Measurements from ENCODE around the gene CEP83. TPM values are rescaled to one million over a fixed set of nuclear protein-coding genes. Genes with fewer than 3 reads are reported as not detected.
A peak's percentile ranks its signal among the peaks of the same experiment; 100 is the strongest.

CEP83 gene, protein sequence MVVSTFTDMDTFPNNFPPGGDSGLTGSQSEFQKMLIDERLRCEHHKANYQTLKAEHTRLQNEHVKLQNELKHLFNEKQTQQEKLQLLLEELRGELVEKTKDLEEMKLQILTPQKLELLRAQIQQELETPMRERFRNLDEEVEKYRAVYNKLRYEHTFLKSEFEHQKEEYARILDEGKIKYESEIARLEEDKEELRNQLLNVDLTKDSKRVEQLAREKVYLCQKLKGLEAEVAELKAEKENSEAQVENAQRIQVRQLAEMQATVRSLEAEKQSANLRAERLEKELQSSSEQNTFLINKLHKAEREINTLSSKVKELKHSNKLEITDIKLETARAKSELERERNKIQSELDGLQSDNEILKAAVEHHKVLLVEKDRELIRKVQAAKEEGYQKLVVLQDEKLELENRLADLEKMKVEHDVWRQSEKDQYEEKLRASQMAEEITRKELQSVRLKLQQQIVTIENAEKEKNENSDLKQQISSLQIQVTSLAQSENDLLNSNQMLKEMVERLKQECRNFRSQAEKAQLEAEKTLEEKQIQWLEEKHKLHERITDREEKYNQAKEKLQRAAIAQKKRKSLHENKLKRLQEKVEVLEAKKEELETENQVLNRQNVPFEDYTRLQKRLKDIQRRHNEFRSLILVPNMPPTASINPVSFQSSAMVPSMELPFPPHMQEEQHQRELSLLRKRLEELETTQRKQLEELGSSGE
- total RNA-seq, result 10 to 100 TPM; 16.5 to 17.1 TPM
- polyA plus RNA-seq, result 1 to 10 TPM; 3.9 to 5.6 TPM
- long read RNA-seq, donor 1, partial matches to known transcripts, result 6 of 10 reads
- long read RNA-seq, donor 1, other reads (novel, unspliced or antisense), result 4 of 10 reads
- long read RNA-seq, donor 2, partial matches to known transcripts, result 1 of 6 reads
- long read RNA-seq, donor 2, other reads (novel, unspliced or antisense), result 4 of 6 reads

GRCh38 chr12:94459728-94460615, at the start of gene CEP83:
Gene CEP83, minus strand, starts transcription at chr12:94459867. Its CDS starts 47,377 bp downstream, at chr12:94412490.
- Histone ChIP-seq H3K4me3 (ENCODE audit: low read length in 2 of 2) (peak within 1 kb of the TSS; percentile 72 to 95), H3K36me3 (ENCODE audit: control insufficient read depth in 1 of 2, insufficient read depth in 2 of 2, low read length in 1 of 2) (no peaks in the 10 kb centered on the region), H3K27me3 (ENCODE audit: control insufficient read depth in 1 of 2, insufficient read depth in 2 of 2, low read length in 1 of 2) (no peaks in the 10 kb centered on the region), H3K4me1 (ENCODE audit: control insufficient read depth in 1 of 2, insufficient read depth in 2 of 2, low read length in 2 of 2) (no peaks in the 10 kb centered on the region), H3K27ac (ENCODE audit: low read depth in 1 of 2, low read length in 2 of 2) (peak within 1 kb of the TSS in 1 of 2 donors; percentile 71), H3K9me3 (ENCODE audit: control insufficient read depth, low read length) (no peaks in the 10 kb centered on the region)
- intact Hi-C loops (cut with DNase I), result loop anchor here in 1 of 2 donors (10.0 kb wide), 1 partner anchor 195 kb away; no protein-coding TSS in a partner anchor
- peak; percentile 99 for ATAC-seq (ENCODE audit: low FRiP score)
- DNase-seq, result peak; percentile 99 to 100
- WGBS, 2 donors, result 0% methylated on average over 72 to 77 of the region's 77 CpGs

- H3K9me3 ChIP-seq (ENCODE audit: control insufficient read depth, low read length), result no peaks in the 10 kb centered on the region
- no peaks in the 10 kb centered on the region for H3K27me3 ChIP-seq (ENCODE audit: control insufficient read depth in 1 of 2, insufficient read depth in 2 of 2, low read length in 1 of 2)
- ATAC-seq (ENCODE audit: low FRiP score) (no peak), DNase-seq (no peak)
- no peaks in the 10 kb centered on the region for H3K36me3 ChIP-seq (ENCODE audit: control insufficient read depth in 1 of 2, insufficient read depth in 2 of 2, low read length in 1 of 2)
- H3K4me3 ChIP-seq (ENCODE audit: low read length in 2 of 2), result no peak overlapping the region
- intact Hi-C loops (cut with DNase I), result no loop called here
- WGBS, 2 donors, result 62 to 75% methylated on average over 3 of the region's 3 CpGs
- H3K27ac ChIP-seq (ENCODE audit: low read depth in 1 of 2, low read length in 2 of 2), result no peak overlapping the region
- H3K4me1 ChIP-seq (ENCODE audit: control insufficient read depth in 1 of 2, insufficient read depth in 2 of 2, low read length in 2 of 2), result no peaks in the 10 kb centered on the region
These were observed 49.6 kb upstream of the CEP83 start for GRCh38 chr12:94509317-94509716.

DNA sequence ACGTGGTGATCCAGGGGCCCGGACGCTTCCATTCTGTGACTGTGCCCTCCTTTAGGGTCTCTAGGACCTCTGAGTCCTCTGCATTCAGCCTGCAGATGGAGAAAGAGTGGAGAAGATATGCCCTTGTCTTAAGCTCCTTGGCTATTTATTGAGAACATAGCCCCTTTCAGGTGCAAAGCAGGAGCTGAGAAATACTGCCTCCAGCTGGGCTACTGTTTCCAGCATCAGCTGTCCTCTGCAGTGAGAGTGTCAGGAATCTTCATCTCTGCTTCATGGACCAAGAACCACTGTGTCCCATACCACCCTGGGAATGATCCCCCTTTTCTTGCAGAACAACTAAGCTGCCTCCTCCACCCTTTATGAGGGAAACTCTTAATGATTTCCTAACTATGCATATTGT, 47.8 kb upstream of the CEP83 start:
- DNase-seq, result no peak
- Histone ChIP-seq H3K36me3 (ENCODE audit: control insufficient read depth in 1 of 2, insufficient read depth in 2 of 2, low read length in 1 of 2) (no peaks in the 10 kb centered on the region), H3K9me3 (ENCODE audit: control insufficient read depth, low read length) (peaks cover 6% of the 10 kb centered on the region), H3K4me3 (ENCODE audit: low read length in 2 of 2) (no peak overlapping the region), H3K4me1 (ENCODE audit: control insufficient read depth in 1 of 2, insufficient read depth in 2 of 2, low read length in 2 of 2) (no peaks in the 10 kb centered on the region), H3K27ac (ENCODE audit: low read depth in 1 of 2, low read length in 2 of 2) (no peak overlapping the region), H3K27me3 (ENCODE audit: control insufficient read depth in 1 of 2, insufficient read depth in 2 of 2, low read length in 1 of 2) (no peaks in the 10 kb centered on the region)
- ATAC-seq (ENCODE audit: low FRiP score), result no peak
- intact Hi-C loops (cut with DNase I), result no loop called here
- WGBS, 2 donors, result 91 to 92% methylated on average over 3 of the region's 3 CpGs

DNA sequence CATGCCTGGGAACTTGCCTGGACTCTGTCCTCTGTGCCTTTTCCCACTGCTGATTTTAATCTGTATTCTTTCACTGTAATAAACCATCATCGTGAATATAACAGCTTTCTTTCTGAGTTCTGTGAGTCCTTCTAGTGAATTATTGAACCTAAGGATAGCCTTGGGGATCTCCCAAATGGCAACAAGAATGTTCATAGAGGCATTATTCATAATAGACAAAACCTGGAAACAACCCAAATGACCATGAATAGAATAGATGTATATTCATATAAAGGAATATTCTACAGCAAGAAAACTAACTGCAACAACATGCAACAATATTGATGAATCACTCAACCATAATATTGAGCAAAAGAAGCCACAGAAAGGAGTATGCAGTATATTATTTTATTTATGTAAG, 44.7 kb upstream of the CEP83 start:
- intact Hi-C loops (cut with DNase I), result no loop called here
- Histone ChIP-seq H3K4me1 (ENCODE audit: control insufficient read depth in 1 of 2, insufficient read depth in 2 of 2, low read length in 2 of 2) (no peaks in the 10 kb centered on the region), H3K9me3 (ENCODE audit: control insufficient read depth, low read length) (peaks cover 8% of the 10 kb centered on the region), H3K27me3 (ENCODE audit: control insufficient read depth in 1 of 2, insufficient read depth in 2 of 2, low read length in 1 of 2) (no peaks in the 10 kb centered on the region), H3K36me3 (ENCODE audit: control insufficient read depth in 1 of 2, insufficient read depth in 2 of 2, low read length in 1 of 2) (no peaks in the 10 kb centered on the region), H3K4me3 (ENCODE audit: low read length in 2 of 2) (no peak overlapping the region), H3K27ac (ENCODE audit: low read depth in 1 of 2, low read length in 2 of 2) (no peak overlapping the region)
- DNase-seq (no peak), ATAC-seq (ENCODE audit: low FRiP score) (no peak)
- WGBS, 2 donors, result 63 to 64% methylated on average over 1 of the region's 1 CpG

- H3K9me3 ChIP-seq (ENCODE audit: control insufficient read depth, low read length), result peaks cover 8% of the 10 kb centered on the region
- H3K36me3 ChIP-seq (ENCODE audit: control insufficient read depth in 1 of 2, insufficient read depth in 2 of 2, low read length in 1 of 2), result no peaks in the 10 kb centered on the region
- ATAC-seq (ENCODE audit: low FRiP score) (no peak), DNase-seq (no peak)
- no peak overlapping the region for H3K4me3 ChIP-seq (ENCODE audit: low read length in 2 of 2)
- 0 to 92% methylated on average over 1 of the region's 1 CpG for WGBS, 2 donors
- no peaks in the 10 kb centered on the region for H3K27me3 ChIP-seq (ENCODE audit: control insufficient read depth in 1 of 2, insufficient read depth in 2 of 2, low read length in 1 of 2)
- intact Hi-C loops (cut with DNase I), result no loop called here
- H3K4me1 ChIP-seq (ENCODE audit: control insufficient read depth in 1 of 2, insufficient read depth in 2 of 2, low read length in 2 of 2), result no peaks in the 10 kb centered on the region
- no peak overlapping the region for H3K27ac ChIP-seq (ENCODE audit: low read depth in 1 of 2, low read length in 2 of 2)
These were observed 44.0 kb upstream of the CEP83 start for GRCh38 chr12:94503619-94504018.

DNA sequence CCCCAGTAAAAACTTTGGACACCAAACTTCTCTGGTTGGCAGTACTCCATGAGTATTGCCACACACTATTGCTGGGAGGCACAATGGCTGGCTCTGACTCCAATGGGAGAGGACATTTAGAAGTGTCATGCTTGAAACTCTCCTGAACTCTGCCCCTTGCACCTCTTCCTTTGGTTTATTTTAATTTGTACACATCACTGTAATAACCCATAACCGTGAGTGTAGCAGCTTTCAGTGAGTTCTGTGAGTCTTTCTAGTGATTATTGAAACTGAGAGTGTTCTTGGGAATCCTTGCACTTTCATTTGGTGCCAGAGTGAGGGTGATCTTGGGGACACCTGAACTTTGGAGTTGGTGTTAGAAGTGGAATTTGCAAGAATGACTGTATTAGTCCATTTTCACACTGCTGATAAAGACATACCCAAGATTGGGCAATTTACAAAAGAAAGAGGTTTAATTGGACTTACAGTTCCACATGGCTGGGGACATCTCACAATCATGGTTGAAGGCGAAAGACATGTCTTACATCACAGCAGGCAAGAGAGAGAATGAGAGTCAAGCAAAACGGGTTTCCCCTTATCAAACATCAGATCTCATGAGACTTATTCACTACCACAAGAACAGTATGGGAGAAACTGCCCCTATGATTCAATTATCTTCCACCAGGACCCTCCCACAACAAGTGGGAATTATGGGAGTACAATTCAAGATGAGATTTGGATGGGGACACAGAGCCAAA, 41.3 kb upstream of the CEP83 start:
- ATAC-seq (ENCODE audit: low FRiP score), result no peak

GRCh38 chr12:94498698-94499097, 39.0 kb upstream of the CEP83 start:
- no peak for ATAC-seq (ENCODE audit: low FRiP score)
- 86 to 87% methylated on average over 3 of the region's 3 CpGs for WGBS, 2 donors

More for the DNA sequence above, 41.3 kb upstream of the CEP83 start:
- Histone ChIP-seq H3K27me3 (ENCODE audit: control insufficient read depth in 1 of 2, insufficient read depth in 2 of 2, low read length in 1 of 2) (no peaks in the 10 kb centered on the region), H3K4me3 (ENCODE audit: low read length in 2 of 2) (no peak overlapping the region), H3K27ac (ENCODE audit: low read depth in 1 of 2, low read length in 2 of 2) (no peak overlapping the region), H3K4me1 (ENCODE audit: control insufficient read depth in 1 of 2, insufficient read depth in 2 of 2, low read length in 2 of 2) (no peaks in the 10 kb centered on the region), H3K9me3 (ENCODE audit: control insufficient read depth, low read length) (peaks cover 8% of the 10 kb centered on the region), H3K36me3 (ENCODE audit: control insufficient read depth in 1 of 2, insufficient read depth in 2 of 2, low read length in 1 of 2) (no peaks in the 10 kb centered on the region)
- DNase-seq, result no peak
- intact Hi-C loops (cut with DNase I), result no loop called here
- 74 to 78% methylated on average over 3 of the region's 3 CpGs for WGBS, 2 donors

DNA sequence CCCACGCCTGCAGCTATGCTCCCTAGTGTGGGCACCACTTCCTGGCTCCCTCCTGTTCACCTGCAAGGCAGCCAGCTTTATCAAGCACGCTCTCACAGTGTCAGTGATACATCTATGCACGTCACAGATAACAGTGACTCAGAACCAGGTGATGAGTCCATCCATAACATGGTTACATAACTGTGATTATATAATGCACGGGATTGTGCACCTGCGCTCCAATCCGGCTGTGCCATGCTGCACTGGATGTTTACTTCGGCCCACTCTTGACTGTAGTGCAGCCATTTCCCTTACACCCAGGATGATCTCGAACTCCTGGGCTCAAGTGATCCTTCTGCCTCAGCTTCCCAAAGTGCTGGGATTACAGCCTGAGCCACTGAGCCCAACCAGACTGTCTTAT, 38.4 kb upstream of the CEP83 start:
- H3K27ac ChIP-seq (ENCODE audit: low read depth in 1 of 2, low read length in 2 of 2), result no peak overlapping the region
- H3K9me3 ChIP-seq (ENCODE audit: control insufficient read depth, low read length), result peaks cover 5% of the 10 kb centered on the region
- no peak overlapping the region for H3K4me3 ChIP-seq (ENCODE audit: low read length in 2 of 2)
- WGBS, 2 donors, result 88 to 91% methylated on average over 8 of the region's 8 CpGs
- no peaks in the 10 kb centered on the region for H3K27me3 ChIP-seq (ENCODE audit: control insufficient read depth in 1 of 2, insufficient read depth in 2 of 2, low read length in 1 of 2)
- no peaks in the 10 kb centered on the region for H3K36me3 ChIP-seq (ENCODE audit: control insufficient read depth in 1 of 2, insufficient read depth in 2 of 2, low read length in 1 of 2)
- ATAC-seq (ENCODE audit: low FRiP score) (peak; percentile 11), DNase-seq (no peak)
- H3K4me1 ChIP-seq (ENCODE audit: control insufficient read depth in 1 of 2, insufficient read depth in 2 of 2, low read length in 2 of 2), result no peaks in the 10 kb centered on the region
- intact Hi-C loops (cut with DNase I), result no loop called here

More at GRCh38 chr12:94498698-94499097, 39.0 kb upstream of the CEP83 start:
- H3K9me3 ChIP-seq (ENCODE audit: control insufficient read depth, low read length), result peaks cover 5% of the 10 kb centered on the region
- intact Hi-C loops (cut with DNase I), result no loop called here
- no peak overlapping the region for H3K27ac ChIP-seq (ENCODE audit: low read depth in 1 of 2, low read length in 2 of 2)
- H3K36me3 ChIP-seq (ENCODE audit: control insufficient read depth in 1 of 2, insufficient read depth in 2 of 2, low read length in 1 of 2), result no peaks in the 10 kb centered on the region
- no peak for DNase-seq
- no peak overlapping the region for H3K4me3 ChIP-seq (ENCODE audit: low read length in 2 of 2)
- no peaks in the 10 kb centered on the region for H3K27me3 ChIP-seq (ENCODE audit: control insufficient read depth in 1 of 2, insufficient read depth in 2 of 2, low read length in 1 of 2)
- no peaks in the 10 kb centered on the region for H3K4me1 ChIP-seq (ENCODE audit: control insufficient read depth in 1 of 2, insufficient read depth in 2 of 2, low read length in 2 of 2)
